ENCODE data around the gene VIPR1.

The VIPR1 gene, protein sequence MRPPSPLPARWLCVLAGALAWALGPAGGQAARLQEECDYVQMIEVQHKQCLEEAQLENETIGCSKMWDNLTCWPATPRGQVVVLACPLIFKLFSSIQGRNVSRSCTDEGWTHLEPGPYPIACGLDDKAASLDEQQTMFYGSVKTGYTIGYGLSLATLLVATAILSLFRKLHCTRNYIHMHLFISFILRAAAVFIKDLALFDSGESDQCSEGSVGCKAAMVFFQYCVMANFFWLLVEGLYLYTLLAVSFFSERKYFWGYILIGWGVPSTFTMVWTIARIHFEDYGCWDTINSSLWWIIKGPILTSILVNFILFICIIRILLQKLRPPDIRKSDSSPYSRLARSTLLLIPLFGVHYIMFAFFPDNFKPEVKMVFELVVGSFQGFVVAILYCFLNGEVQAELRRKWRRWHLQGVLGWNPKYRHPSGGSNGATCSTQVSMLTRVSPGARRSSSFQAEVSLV

DNA sequence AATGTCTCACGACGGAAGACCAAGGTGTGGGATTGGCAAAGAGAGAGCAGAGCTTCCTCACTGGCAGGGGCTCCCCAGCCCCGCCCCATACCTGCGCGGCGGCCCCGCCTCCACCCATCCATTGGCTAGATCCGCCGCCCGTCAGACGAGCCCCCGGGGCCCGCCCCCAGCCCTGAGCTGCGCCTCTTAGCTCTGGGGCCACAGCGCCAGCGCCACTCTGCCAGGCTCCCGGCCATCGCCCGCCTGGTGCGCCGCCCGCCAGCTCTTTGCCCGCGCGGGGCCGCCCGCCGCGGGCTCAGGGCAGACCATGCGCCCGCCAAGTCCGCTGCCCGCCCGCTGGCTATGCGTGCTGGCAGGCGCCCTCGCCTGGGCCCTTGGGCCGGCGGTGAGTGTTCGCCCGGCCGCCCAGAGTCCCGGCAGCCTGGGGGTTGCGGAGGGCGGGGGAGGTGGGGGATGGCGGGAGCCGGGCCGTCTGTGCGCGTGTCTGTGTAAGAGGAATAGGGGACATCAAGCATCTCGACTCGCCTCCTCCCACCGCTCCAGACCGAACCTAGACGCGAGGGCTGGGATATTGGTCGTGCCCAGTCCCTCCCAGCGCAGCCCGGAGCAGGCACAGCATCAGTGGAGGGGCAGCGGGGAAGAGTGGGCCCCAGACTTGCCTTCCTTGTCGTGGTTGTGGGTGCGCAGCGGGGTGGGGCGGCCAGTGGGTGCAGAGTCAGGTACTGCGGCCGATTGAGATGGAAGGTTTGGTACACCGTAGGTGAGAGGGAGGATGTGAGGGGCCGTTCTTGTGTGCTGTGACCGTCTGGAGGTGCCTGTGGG lies at the start of gene VIPR1:
VIPR1 (plus strand) TSS at position 215 of the 822 bp plus-strand sequence; CDS start at position 308, 93 bp downstream.
- FAIRE-seq, result no peak

GRCh38 chr3:42456211-42456610 lies 46.2 kb upstream of the VIPR1 start:
- FAIRE-seq, result no peak

DNA sequence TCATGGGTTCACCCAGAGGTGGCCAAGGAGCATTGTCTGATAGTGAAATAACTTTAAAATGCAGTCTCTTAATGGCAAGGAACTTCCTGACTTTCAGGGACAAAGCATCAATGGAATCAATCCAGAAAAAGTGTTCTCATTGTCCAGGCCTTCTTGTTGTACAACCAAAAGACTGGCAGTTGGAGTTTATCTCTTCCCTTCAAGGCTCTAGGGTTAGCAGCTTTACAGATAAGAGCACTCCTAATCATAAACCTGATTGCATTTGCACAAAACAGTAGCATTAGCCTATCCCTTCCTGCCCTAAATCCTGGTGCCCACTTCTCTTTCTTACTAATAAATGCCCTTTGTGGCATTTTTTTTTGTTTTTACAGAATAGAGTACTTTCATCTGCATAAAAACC lies 43.3 kb upstream of the VIPR1 start:
- no peak for FAIRE-seq

DNA sequence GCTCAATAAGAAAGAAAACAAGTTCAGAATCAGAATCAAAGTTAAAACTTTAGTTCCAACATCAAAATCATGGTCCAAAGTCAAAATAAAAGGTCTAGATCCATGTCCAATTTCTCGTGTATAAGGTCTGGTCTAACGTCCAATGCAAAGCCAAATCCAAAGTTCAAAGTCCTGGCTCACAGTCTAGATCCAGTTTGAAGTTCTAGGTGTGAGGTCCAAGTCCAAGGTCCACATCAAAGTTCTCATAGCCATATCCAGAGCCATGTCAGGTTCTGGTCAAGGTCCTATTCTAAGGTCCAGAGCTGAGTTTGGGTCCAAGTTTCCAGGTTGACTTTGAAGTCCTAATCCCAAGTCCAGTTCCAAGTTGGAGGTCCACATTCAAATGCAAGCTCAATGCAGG lies 40.7 kb upstream of the VIPR1 start:
- no peak for FAIRE-seq

GRCh38 chr3:42463093-42463492 lies 39.4 kb upstream of the VIPR1 start:
- FAIRE-seq, result no peak

- FAIRE-seq, result no peak
Measured at GRCh38 chr3:42468111-42468510, 34.3 kb upstream of the VIPR1 start.

GRCh38 chr3:42472555-42472954 lies 29.9 kb upstream of the VIPR1 start:
- no peak for FAIRE-seq

- FAIRE-seq, result no peak
Measured at GRCh38 chr3:42473083-42473932, 29.1 kb upstream of the VIPR1 start.

DNA sequence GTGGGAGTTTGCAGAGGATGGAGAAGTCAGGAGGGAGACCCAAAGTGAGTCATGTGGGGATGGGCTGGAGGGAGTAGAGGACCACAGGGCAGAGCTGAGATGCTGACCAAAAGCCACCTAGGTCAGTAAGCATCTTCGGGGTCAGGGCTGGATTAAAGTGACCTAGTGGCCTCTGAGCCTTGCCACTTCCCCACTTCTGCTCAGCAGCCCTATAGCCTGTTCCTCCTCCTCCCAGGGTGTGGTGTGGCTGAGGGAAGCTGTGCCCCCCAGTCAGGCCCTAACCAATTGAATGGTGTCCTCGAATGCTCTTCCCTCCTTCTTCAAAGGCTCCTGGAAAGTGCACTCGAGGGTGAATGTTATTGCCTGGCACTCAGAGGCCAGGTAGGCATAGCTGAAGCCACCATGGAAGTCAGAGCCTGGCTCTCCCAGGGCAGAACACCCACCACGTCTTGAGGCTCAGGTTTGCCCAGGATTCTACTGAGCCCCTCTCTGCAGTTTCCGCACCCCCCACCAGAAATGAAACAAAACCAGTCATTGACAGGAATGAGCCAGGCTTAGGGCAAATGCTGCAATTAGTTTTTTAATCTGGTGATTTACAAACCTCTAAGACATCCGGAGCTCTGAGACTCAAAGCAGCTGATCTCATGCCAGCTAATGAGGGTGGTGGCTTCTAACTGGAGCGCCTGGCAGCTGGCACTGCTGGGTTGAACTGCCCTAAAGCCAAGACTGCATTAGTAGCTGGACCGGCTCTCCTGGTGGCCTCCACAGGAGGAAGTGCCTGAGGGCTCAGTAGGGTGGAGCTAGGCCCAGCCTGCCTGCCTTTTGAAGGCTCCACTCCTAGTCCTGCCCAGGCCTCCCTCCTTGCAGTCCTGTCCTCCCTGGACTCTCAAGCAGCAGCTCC lies 26.0 kb upstream of the VIPR1 start:
- FAIRE-seq, result no peak

DNA sequence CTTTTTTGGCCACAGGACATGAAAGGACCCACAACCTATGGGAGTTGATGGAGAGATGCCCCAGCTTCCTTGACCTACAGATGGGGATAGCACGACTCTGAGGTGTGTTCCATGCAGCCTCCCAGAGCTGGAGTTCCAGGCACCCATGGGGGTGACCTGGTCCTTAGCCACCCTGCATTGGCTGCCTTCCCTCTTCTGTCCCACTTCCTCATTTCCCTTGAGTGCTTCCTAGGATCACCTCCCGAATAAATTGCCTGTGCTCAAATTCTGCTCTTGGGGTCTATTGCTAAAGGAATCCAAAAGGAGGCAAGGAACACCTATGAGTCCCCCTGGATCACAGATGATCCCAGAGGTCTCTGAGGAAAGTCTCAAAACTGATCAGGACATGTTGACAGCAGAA lies 24.7 kb upstream of the VIPR1 start:
- FAIRE-seq, result no peak

- FAIRE-seq, result no peak
Measured at GRCh38 chr3:42478830-42479229, 23.6 kb upstream of the VIPR1 start.

DNA sequence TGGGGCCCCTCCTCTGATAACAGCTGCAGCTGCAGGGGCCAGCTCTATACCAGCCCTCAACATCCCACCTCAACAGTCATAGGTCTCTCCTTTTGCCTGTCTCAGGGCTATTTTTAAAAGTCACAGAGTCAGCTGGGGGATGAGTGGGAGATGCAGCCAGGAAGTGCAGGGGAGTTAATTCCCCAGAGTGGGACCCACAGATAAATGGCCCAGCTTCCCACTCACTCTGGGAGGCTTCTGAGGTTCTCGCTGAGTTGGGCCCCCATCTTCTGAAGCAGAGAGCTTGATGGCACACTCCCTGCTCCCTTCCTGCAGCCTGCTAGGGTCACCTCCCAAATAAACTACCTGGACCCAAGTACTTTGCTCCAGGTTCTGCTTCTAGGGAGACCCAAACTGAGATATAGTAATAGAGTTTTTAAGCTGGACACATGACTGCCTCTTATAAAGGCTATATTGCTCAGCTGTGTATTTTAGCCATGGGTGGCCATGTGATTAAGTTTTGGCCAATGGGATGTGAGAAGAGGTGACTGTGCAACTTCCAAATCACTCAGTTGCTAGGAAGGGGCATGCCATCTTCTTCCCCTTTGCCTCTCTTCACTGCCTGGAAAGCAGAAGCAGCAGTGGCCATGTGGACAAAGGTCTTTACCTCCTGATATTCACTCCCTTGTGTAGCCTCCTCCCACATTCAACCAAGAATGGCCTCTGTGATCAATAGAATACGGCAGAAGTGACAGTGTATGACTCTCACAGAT lies 15.5 kb upstream of the VIPR1 start:
- FAIRE-seq, result no peak

GRCh38 chr3:42488687-42489086 lies 13.8 kb upstream of the VIPR1 start:
- FAIRE-seq, result no peak

- FAIRE-seq, result no peak
Measured at GRCh38 chr3:42489116-42489936, 13.1 kb upstream of the VIPR1 start.

DNA sequence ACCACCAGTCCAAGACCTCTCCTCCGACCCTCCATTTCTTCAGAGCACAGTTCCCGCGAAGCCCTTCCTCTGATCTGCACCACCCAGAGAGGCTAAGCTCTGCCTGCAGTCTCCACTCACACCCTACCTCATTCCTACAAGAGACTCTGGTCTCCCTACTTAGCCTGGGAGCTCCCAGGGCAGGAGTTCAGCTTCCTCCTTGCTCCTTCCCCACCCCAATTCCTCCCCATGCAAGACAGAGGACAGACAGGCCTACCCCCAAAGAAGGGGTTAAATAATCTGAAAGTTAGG lies 12.6 kb upstream of the VIPR1 start:
- FAIRE-seq, result no peak

GRCh38 chr3:42490243-42490642 lies 12.2 kb upstream of the VIPR1 start:
- no peak for FAIRE-seq

- FAIRE-seq, result no peak
Measured at GRCh38 chr3:42491881-42492507, 10.4 kb upstream of the VIPR1 start.

GRCh38 chr3:42492508-42493080 lies 9.8 kb upstream of the VIPR1 start:
- no peak for FAIRE-seq

GRCh38 chr3:42493126-42493797 lies 9.2 kb upstream of the VIPR1 start:
- no peak for FAIRE-seq

Data from colon (tissue), 2 donors.